GM19193 (cell line): ENCODE measurements around the gene CD300H.

Experiments used
- POLR2A ChIP-seq: IDR thresholded peaks from 4 replicates; pipeline ENCODE4 v1.6.1; 2011; ENCODE audit not compliant: insufficient read depth, insufficient read length; ENCODE audit errors: extremely low read depth

CD300H gene

DNA sequence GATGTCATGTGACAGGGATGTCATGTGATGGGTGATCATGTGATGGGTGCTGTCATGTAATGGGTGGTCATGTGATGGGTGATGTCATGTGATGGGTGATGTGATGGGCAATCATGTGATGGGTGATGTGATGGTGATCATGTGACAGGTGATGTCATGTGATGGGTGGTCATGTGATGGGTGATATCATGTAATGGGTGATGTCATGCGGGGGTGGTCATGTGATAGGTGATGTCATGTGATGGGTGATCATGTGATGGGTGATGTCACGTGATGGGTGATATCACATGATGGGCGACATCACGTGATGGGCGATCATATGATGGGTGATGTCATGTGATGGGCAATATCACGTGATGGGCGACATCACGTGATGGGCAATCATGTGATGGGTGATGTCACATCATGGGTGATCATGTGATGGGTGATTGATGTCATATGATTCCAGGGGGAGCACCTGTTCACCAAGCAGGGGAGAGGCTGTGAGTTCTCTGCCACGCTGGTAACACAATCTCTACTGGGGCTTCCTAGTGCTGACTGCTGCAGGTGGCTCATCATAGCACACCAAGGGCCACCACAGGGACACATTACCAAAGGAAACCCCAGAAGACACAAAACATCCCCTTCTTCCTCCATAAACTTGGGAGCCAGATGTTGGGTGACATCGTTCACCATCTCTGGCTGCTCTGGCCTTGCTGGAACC is 52.5 kb downstream of the CD300H start:
- no peak for TF ChIP-seq POLR2A

GRCh38 chr17:74513987-74514631 is 53.2 kb downstream of the CD300H start:
- no peak for TF ChIP-seq POLR2A

DNA sequence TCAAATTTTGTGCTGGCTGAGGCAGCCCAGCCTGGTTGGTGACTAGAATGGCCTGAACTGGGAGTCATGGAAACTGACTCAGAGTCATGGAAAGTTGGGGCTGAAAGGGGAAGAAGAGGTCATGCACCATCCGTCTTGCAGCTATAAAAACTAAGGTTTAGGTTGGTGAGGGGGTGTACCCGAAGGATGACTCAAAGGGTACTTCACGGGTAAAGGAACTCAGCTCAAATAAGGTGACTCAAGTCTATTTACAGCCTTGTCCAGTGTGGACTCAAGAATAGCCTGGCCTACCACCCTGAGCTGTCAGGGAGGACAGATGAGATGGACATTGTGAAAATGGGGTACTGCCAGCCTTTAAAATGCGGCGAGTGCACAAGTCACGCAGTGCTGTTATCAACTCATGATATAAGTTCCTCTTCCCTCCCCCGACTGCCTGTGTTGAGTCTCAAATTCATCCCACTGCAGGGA is 54.7 kb downstream of the CD300H start:
- TF ChIP-seq POLR2A = no peak

GRCh38 chr17:74512036-74512435 is 55.3 kb downstream of the CD300H start:
- TF ChIP-seq POLR2A = no peak
